ENCODE data around the gene EPB41L5.

DNA sequence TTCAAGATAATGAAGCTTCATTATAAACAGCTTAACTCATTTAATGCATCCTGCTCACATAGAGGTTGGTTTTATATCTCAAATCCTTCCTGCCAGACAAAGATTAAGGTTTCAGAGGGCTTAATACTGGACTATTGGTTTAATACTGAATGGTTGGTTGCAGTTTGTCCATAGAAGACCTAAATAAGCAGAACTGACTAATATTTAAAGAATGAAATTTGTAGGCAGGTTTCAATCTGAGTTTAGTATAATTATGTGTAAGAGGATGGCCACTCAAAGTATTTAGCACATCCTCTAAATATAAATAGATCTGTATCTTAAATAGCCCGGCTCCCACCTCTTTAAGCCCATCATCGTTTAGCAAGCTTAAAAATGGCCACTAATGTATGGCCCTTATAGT is 92.5 kb downstream of the EPB41L5 start:
- TF ChIP-seq, protein P1, sequence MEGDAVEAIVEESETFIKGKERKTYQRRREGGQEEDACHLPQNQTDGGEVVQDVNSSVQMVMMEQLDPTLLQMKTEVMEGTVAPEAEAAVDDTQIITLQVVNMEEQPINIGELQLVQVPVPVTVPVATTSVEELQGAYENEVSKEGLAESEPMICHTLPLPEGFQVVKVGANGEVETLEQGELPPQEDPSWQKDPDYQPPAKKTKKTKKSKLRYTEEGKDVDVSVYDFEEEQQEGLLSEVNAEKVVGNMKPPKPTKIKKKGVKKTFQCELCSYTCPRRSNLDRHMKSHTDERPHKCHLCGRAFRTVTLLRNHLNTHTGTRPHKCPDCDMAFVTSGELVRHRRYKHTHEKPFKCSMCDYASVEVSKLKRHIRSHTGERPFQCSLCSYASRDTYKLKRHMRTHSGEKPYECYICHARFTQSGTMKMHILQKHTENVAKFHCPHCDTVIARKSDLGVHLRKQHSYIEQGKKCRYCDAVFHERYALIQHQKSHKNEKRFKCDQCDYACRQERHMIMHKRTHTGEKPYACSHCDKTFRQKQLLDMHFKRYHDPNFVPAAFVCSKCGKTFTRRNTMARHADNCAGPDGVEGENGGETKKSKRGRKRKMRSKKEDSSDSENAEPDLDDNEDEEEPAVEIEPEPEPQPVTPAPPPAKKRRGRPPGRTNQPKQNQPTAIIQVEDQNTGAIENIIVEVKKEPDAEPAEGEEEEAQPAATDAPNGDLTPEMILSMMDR (IDR thresholded peaks at IDR 0.05) = no peak
- no peak for TF ChIP-seq EP300 (IDR thresholded peaks at IDR 0.05)
- TF ChIP-seq POLR2A (IDR thresholded peaks at IDR 0.05) = no peak

Measured in ovary (tissue), 3 donors.